ENCODE results near the gene RPTOR.

GRCh38 chr17:80948976-80949450 lies 404.4 kb downstream of the RPTOR start:
- no peak for TF ChIP-seq EZH2 (IDR thresholded peaks at IDR 0.05; ENCODE audit: low read length)
- TF ChIP-seq, protein P1, sequence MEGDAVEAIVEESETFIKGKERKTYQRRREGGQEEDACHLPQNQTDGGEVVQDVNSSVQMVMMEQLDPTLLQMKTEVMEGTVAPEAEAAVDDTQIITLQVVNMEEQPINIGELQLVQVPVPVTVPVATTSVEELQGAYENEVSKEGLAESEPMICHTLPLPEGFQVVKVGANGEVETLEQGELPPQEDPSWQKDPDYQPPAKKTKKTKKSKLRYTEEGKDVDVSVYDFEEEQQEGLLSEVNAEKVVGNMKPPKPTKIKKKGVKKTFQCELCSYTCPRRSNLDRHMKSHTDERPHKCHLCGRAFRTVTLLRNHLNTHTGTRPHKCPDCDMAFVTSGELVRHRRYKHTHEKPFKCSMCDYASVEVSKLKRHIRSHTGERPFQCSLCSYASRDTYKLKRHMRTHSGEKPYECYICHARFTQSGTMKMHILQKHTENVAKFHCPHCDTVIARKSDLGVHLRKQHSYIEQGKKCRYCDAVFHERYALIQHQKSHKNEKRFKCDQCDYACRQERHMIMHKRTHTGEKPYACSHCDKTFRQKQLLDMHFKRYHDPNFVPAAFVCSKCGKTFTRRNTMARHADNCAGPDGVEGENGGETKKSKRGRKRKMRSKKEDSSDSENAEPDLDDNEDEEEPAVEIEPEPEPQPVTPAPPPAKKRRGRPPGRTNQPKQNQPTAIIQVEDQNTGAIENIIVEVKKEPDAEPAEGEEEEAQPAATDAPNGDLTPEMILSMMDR (optimal IDR thresholded peaks at IDR 0.05 in 1 of 3, IDR thresholded peaks at IDR 0.05 in 1 of 3, conservative IDR thresholded peaks at IDR 0.05 in 1 of 3; ENCODE audit: extremely low read depth in 1 of 3, insufficient read depth in 2 of 3, low read length in 3 of 3) = no peak

Data from keratinocyte (primary cell).